ENCODE measurements around the gene RASGEF1B.
"Not testable (repeated sequence)": the region's sequence is repeated elsewhere in the genome, so short reads cannot be mapped to it uniquely, and the experiment has no call there.

RASGEF1B gene

DNA sequence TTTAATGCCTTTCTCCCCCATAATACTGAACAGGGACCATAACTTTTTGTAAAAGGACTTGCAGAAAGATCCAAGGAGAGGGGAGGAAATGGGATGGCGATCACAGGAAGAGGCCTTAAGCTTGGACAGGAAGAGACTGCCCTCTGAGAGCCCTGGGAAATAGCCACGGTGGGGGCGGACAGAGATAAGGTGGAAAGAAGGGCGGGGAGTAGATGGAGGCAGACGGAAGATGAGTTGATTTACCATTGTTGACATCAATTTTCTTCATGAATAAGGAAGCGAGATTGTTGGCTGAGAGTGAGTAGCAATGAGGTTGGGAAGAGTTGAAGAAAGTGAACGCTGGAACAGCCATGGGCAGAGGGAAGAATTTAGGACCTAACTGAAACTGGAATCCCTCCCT, 63.4 kb downstream of the RASGEF1B start:
- in situ Hi-C loops (cut with HindIII; ENCODE audit: low pct_unique_long_range_greater_than_20kb, low sequenced_read_pairs): no loop called here
- no peak for TF ChIP-seq JUND (IDR thresholded peaks at IDR 0.05; ENCODE audit: low read depth)

DNA sequence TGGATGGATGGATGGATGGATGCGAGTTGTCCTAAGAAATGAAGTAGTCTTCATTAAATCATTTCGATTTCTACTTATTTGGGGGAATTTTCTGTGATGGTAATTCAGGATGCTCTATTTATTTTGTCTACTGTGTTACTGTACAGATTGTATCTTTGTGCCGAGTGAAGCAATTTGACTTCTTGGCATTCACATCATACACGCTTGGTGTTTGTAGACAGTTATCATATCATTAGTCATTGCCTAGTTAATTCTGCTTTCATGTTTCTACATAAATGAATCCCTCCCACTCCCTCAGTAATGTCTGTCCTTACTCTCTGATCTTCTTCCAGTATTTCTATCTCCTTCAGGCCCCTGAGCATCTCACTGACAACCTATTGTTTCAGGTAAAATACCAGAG, 64.0 kb downstream of the RASGEF1B start:
- in situ Hi-C loops (cut with HindIII; ENCODE audit: low pct_unique_long_range_greater_than_20kb, low sequenced_read_pairs): no loop called here
- no peak for DNase-seq (ENCODE audit: low read depth in 1 of 2, low spot score in 1 of 2)
- no peak for TF ChIP-seq JUND (IDR thresholded peaks at IDR 0.05; ENCODE audit: low read depth)

More for the DNA sequence above, 63.4 kb downstream of the RASGEF1B start:
- DNase-seq (ENCODE audit: low read depth in 1 of 2, low spot score in 1 of 2): no peak

DNA sequence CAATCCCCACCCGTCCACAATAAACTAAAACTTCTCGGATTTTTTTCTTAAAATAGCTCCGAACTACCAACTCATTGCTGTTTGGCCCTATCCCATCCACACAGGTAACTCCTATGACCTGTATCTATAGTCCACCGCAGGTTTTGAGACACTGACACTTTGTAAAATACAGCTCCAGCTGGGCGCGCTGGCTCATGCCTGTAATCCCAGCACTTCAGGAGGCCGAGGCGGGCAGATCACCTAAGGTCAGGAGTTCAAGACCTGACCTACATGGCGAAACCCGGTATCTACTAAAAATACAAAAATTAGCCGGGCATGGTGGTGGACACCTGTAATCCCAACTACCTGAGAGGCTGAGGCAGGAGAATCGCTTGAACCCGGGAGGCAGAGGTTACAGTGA, 65.2 kb downstream of the RASGEF1B start:
- in situ Hi-C loops (cut with HindIII; ENCODE audit: low pct_unique_long_range_greater_than_20kb, low sequenced_read_pairs); DNase-seq (ENCODE audit: low read depth in 1 of 2, low spot score in 1 of 2): not testable (repeated sequence)

DNA sequence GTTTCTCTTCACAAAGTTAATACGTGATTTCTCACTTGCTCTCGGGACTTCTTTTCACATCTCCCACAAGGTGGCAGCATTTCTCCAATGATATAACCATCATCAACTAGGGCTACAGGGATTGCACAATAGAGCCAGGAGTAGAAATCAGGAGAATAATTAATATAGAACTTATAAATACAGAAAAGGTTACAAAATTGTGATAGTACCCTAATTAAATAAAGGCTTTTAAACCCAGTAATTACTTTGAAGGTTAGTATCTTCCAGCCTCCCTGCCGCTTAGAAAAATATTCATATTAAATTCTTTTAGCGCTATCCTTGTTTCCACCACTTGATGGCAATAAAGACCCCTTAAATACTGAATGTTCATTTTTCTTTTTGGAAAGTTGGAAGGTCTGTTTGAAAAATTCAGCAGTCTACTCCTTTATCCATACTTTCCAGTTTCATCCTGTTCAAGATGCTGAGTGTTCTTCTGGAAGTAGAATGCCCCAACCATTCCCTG, 65.8 kb downstream of the RASGEF1B start:
- in situ Hi-C loops (cut with HindIII; ENCODE audit: low pct_unique_long_range_greater_than_20kb, low sequenced_read_pairs): no loop called here
- TF ChIP-seq JUND (IDR thresholded peaks at IDR 0.05; ENCODE audit: low read depth): no peak
- DNase-seq (ENCODE audit: low read depth in 1 of 2, low spot score in 1 of 2): peak; percentile 25 to 81

DNA sequence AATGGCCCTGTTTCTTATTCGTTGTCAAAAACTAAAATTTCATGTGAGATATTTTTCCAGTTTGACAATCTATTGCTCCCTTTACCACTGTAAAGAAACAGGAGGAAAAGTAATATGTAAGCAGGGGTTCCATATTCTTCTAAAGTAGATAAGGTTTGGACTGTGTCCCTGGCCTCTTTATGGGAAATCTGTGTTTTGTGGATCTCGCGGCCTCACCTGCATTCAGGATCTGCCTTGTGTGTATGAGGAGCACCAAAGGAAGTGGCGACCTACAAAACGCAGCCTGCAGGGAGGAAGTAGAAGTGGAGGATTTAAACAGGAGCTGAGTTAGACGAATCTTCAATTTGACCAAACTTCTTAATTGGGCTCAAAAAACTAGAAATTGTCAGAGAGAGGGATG, 67.0 kb downstream of the RASGEF1B start:
- DNase-seq (ENCODE audit: low read depth in 1 of 2, low spot score in 1 of 2): no peak
- in situ Hi-C loops (cut with HindIII; ENCODE audit: low pct_unique_long_range_greater_than_20kb, low sequenced_read_pairs): no loop called here
- no peak for TF ChIP-seq JUND (IDR thresholded peaks at IDR 0.05; ENCODE audit: low read depth)

DNA sequence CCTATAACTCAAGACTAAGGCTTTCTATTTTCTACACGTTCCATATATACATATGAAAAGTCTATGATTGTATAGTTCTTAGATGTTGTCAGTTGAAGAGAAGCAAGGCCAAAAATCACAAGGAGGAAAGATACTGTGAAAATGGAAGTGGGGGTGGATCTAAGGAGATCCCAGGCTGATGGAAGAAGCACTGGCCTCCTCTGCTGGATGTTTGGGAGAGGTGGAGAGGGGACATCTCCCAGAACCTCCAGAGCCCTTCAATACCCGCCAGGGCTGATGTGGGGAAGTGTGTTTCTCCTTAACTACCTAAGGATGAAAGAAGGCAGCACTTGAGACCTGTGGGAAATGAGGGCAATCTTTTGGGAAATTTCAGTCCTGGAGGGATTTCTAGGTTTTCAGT, 67.4 kb downstream of the RASGEF1B start:
- in situ Hi-C loops (cut with HindIII; ENCODE audit: low pct_unique_long_range_greater_than_20kb, low sequenced_read_pairs): no loop called here

DNA sequence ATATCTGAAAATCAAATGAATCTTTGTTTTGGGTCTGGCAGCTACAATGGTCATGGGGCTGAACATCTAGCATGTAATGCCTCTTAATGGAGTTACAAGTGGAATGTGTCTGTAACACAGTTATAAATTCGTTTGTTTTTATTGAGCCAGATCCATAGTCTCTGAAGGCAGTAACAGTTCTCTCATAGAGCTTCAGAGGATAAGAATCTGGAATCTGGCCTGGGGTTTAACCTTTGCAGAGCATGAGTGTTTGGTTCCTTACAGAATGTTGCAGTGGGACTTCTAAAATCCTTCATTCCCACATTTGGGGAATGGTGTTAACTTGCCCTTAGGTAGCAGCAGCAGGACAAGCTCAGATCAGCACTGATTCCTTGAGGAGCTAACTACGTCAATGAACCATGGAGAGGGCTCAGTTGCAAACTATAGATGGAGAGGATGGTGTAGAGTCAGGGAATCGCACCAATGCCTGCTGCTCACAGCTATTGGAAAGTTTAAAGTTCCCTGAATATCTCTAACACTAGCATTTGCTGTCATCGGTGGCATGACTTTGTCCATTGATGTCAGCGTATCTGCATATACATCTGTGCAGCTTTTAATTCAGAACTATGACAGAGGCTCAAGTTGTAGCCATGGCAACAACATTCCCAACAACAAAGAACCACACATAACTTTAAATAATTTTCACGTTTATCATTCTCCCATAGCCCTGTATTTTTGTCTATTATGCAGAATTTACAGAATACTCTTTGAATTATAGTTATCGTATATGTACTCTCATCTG, 72.2 kb downstream of the RASGEF1B start:
- no peak for TF ChIP-seq JUND (IDR thresholded peaks at IDR 0.05; ENCODE audit: low read depth)
- DNase-seq (ENCODE audit: low read depth in 1 of 2, low spot score in 1 of 2): no peak
- in situ Hi-C loops (cut with HindIII; ENCODE audit: low pct_unique_long_range_greater_than_20kb, low sequenced_read_pairs): no loop called here

More for the DNA sequence above, 67.4 kb downstream of the RASGEF1B start:
- DNase-seq (ENCODE audit: low read depth in 1 of 2, low spot score in 1 of 2): peak in 1 of 2 experiments; percentile 12
- TF ChIP-seq JUND (IDR thresholded peaks at IDR 0.05; ENCODE audit: low read depth): no peak

DNA sequence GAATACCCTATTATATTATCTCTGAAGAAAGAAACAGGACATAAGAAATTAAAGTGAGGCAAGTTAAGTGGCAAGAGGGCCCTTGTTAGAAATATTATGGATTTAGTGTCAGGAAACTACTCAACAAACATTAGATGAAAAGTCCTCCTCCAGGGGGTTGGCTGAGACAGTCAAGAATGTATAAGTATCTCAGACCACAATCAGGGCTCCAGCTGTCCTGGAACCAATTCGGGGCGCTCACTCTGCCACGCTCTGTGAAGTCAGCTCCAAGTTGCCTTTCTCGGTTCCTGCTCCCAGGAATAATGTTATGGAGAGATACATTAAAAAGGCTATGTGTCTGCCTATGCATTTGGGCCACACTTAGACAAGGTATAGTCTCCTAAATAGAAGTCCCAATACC, 73.3 kb downstream of the RASGEF1B start:
- in situ Hi-C loops (cut with HindIII; ENCODE audit: low pct_unique_long_range_greater_than_20kb, low sequenced_read_pairs): no loop called here
- no peak for DNase-seq (ENCODE audit: low read depth in 1 of 2, low spot score in 1 of 2)
- no peak for TF ChIP-seq JUND (IDR thresholded peaks at IDR 0.05; ENCODE audit: low read depth)

DNA sequence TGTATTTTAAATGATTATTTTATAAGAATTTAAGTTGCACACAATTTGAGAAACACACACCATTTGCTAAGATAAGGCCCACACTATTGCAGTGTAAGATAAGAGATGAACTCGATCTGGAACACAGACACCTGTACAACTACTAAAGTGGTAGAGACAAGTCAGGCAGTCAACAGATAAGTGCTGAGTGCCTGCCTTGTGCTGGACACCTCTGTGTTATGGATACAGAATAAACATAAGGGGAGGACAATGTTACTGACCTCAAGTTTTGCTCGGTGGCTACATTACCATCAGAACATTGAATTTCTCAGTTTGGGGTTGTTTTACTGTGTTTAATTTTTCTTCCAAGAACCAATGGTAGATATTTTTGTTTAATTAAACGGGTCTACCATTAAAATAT, 74.1 kb downstream of the RASGEF1B start:
- no peak for TF ChIP-seq JUND (IDR thresholded peaks at IDR 0.05; ENCODE audit: low read depth)
- DNase-seq (ENCODE audit: low read depth in 1 of 2, low spot score in 1 of 2): no peak
- in situ Hi-C loops (cut with HindIII; ENCODE audit: low pct_unique_long_range_greater_than_20kb, low sequenced_read_pairs): no loop called here

DNA sequence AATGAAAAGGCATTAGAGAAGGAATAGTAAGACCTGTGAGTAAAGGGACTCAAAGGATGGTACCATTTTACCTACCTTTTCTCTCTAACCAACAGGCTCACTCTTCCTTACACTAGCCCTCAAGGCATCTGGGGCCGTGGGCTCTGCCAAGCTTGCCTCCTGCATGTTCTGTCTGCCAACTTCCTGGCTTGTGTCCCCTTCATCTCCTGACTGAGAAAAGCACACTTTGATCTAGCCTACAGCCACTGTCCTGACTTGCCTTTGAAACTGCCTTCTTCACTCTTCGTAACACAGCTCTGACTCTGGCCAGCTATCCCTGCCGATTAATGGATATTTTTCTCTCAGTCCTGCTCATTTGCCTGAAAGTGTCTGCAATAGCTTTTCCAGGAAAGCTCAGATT, 76.5 kb downstream of the RASGEF1B start:
- in situ Hi-C loops (cut with HindIII; ENCODE audit: low pct_unique_long_range_greater_than_20kb, low sequenced_read_pairs): no loop called here
- no peak for DNase-seq (ENCODE audit: low read depth in 1 of 2, low spot score in 1 of 2)
- no peak for TF ChIP-seq JUND (IDR thresholded peaks at IDR 0.05; ENCODE audit: low read depth)

DNA sequence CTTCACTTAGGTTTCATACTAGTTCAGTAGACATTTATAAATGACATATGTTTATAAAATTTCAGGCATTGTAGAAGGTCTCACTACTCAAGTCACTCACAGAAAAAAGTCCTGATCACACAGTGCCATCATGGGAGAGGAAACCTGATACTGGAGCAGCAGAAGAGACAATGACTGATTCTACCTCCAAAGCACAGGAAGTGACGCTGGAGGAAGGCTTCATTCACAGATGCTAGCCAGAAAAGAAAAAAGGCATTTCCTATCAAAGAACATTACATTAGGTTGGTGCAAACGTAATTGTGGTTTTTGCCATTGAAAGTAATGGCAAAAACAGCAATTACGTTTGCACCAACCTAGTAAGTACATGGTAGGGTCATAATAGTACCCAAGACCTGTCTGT, 79.5 kb downstream of the RASGEF1B start:
- in situ Hi-C loops (cut with HindIII; ENCODE audit: low pct_unique_long_range_greater_than_20kb, low sequenced_read_pairs): no loop called here
- no peak for TF ChIP-seq JUND (IDR thresholded peaks at IDR 0.05; ENCODE audit: low read depth)
- DNase-seq (ENCODE audit: low read depth in 1 of 2, low spot score in 1 of 2): no peak

DNA sequence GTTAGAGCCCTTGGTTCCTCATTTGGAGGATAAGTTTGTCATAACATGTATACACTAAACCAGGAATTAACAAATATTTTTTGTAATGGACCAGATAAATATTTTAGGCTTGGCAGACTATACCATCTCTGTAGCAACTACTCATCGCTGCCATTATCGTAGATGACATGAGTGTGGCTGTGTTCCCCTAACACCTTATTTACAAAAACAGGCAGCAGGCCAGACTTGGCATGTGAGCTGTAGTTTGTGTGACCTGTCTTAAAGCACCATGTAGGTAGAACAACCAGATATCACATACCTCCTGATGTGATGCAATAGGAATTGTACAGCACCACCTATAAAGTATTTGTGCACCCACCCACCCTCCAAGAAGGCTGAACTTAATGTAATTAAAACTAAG, 82.0 kb downstream of the RASGEF1B start:
- no peak for DNase-seq (ENCODE audit: low read depth in 1 of 2, low spot score in 1 of 2)
- no peak for TF ChIP-seq JUND (IDR thresholded peaks at IDR 0.05; ENCODE audit: low read depth)
- in situ Hi-C loops (cut with HindIII; ENCODE audit: low pct_unique_long_range_greater_than_20kb, low sequenced_read_pairs): no loop called here

DNA sequence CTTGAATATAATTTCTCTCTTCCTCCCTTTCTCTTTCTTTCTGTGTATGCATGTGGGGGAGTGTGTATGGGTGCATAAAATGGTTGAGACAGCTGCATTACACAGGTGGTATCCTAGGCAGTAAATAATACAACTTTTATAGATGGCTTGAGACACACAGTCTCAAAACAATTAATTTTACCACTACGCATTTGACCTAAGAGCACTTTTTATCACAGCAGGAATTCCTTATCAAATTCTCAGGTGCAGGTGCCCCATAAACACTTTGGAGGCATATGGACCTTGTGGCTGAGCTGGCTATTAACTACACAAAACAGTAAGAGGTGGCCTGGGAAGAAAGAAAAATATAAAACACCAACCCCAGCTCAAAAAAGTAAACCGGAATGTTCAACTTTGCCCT, 91.3 kb downstream of the RASGEF1B start:
- no peak for TF ChIP-seq JUND (IDR thresholded peaks at IDR 0.05; ENCODE audit: low read depth)
- no peak for DNase-seq (ENCODE audit: low read depth in 1 of 2, low spot score in 1 of 2)
- in situ Hi-C loops (cut with HindIII; ENCODE audit: low pct_unique_long_range_greater_than_20kb, low sequenced_read_pairs): no loop called here

DNA sequence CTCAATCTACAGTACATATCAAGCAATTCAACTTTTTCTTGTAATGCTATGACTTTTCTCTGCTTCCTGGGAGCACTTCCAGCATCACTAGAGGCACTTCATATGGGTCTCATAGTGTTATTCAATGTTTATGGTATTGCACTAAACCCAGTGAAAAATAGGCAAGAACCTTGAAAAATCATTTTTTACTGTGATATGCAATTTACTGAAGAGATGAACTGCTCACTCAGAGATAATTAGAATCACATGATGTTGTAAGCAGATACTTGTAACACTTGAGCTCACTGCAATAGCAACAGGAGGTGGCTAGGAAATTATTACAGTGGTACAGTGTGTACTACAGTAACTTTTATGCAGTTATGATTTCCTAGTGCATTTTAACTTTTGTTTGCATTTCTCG, 93.3 kb downstream of the RASGEF1B start:
- in situ Hi-C loops (cut with HindIII; ENCODE audit: low pct_unique_long_range_greater_than_20kb, low sequenced_read_pairs): no loop called here
- TF ChIP-seq JUND (IDR thresholded peaks at IDR 0.05; ENCODE audit: low read depth): no peak
- DNase-seq (ENCODE audit: low read depth in 1 of 2, low spot score in 1 of 2): no peak
